ENCODE data around the gene EGFL7.

EGFL7 gene

GRCh38 chr9:136662656-136663581 lies at the start of gene EGFL7:
EGFL7 (plus strand) TSS chr9:136662916; CDS start chr9:136668283, 5,367 bp downstream.
- DNase-seq = no peak

- DNase-seq = no peak
Measured at GRCh38 chr9:136613824-136614371, 48.8 kb upstream of the EGFL7 start.

- DNase-seq = no peak
Measured at GRCh38 chr9:136614372-136614922, 48.3 kb upstream of the EGFL7 start.

- no peak for DNase-seq
Measured at GRCh38 chr9:136614967-136615623, 47.6 kb upstream of the EGFL7 start.

GRCh38 chr9:136615631-136616306 lies 46.9 kb upstream of the EGFL7 start:
- DNase-seq = no peak

- no peak for DNase-seq
Measured at GRCh38 chr9:136616307-136616635, 46.4 kb upstream of the EGFL7 start.

GRCh38 chr9:136616948-136617695 lies 45.6 kb upstream of the EGFL7 start:
- DNase-seq = no peak

GRCh38 chr9:136617746-136618579 lies 44.8 kb upstream of the EGFL7 start:
- no peak for DNase-seq

- no peak for DNase-seq
Measured at GRCh38 chr9:136618580-136619547, 43.9 kb upstream of the EGFL7 start.

- no peak for DNase-seq
Measured at GRCh38 chr9:136619742-136620440, 42.8 kb upstream of the EGFL7 start.

GRCh38 chr9:136620441-136621018 lies 42.2 kb upstream of the EGFL7 start:
- DNase-seq = no peak

GRCh38 chr9:136621019-136621733 lies 41.5 kb upstream of the EGFL7 start:
- no peak for DNase-seq

- DNase-seq = no peak
Measured at GRCh38 chr9:136621734-136622093, 41.0 kb upstream of the EGFL7 start.

GRCh38 chr9:136622538-136622948 lies 40.2 kb upstream of the EGFL7 start:
- no peak for DNase-seq

- no peak for DNase-seq
Measured at GRCh38 chr9:136623016-136623841, 39.5 kb upstream of the EGFL7 start.

- DNase-seq = no peak
Measured at GRCh38 chr9:136623842-136624183, 38.9 kb upstream of the EGFL7 start.

- no peak for DNase-seq
Measured at GRCh38 chr9:136624184-136624951, 38.3 kb upstream of the EGFL7 start.

All from NCI-H1092 (cell line).